ENCODE measurements around the gene GPHB5. TPM values are rescaled to one million over a fixed set of nuclear protein-coding genes. Genes with fewer than 3 reads are reported as not detected.

The GPHB5 gene
- total RNA-seq, 1 donor from 2014 or later = not detected

DNA sequence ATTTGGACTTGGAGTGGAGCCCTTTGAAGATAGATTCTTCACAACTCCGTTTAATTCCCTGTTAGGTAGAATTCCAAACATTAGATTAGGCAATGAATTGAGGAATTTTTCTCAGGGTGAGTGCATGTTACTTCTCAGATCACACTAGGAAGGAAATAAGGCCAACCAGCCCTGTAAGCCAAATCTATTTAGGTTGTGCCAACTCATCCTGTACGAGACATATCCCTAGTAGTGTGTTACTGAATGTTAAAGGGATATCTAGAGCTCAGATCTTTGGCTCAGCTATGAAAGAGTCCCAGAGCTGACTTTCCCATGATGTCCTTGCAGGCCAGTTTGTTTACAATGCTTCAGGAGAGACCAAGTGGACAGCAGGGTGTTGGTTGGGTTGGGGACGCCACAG, 45.6 kb downstream of the GPHB5 start:
- intact Hi-C loops (cut with DNase I) = loop anchor here (10.0 kb wide), 1 partner anchor 1098 kb away; no protein-coding TSS in a partner anchor
- no peak for DNase-seq (ENCODE audit: missing footprints)
- no peak for ATAC-seq

DNA sequence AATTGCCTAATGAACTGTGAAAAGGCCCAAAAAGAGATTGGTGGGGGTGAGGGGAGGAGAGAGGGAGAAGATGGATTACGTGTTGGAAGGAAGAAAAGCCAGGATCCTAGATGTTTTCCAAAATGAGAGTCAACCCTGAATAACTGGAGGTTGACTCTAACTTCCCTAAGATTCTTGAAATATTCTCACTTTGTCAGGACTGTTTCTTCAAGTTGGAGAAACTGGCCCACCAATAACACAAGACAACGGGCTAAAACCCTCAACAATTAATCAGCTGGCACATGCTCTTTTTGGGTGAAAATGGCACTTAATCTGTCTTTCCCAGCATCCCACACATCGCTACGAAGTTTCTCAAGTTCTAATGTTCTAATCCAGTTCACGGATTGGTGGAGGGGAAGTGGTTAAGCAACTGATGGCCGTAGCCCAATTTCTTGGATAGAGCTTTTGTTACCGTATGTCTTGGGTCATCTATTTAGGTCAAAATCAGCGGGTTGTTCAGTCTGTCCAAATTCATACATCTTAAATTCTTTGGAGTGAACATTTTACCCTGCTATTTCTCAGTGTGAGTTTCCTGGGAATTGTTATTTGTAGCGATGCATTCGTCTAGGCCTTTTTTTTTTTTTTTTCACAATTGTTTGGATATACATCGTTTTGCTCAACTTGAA, 49.0 kb downstream of the GPHB5 start:
- intact Hi-C loops (cut with DNase I) = loop anchor here (10.0 kb wide), 1 partner anchor 1095 kb away; no protein-coding TSS in a partner anchor
- DNase-seq (ENCODE audit: missing footprints) (no peak), ATAC-seq (no peak)

DNA sequence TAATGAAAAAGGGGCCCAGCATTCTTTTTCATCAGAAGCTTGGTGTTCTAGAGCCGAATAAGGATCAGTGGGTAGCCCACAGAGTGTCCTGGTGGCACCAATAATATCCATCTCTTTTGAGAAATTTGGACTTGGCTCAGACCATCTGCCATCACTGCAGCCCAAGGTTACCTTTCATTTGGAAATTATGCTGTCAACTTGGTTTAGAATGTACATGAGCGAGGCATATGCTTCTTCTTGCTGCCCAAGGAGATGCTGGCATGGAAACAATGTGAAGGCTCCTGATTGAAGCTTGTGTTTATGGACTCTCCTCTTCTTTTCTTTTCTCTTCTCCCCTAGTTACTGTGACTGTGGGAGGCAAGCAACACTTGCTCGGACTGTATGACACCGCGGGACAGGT, 50.0 kb downstream of the GPHB5 start:
- DNase-seq (ENCODE audit: missing footprints) = no peak
- ATAC-seq = no peak
- intact Hi-C loops (cut with DNase I) = no loop called here

DNA sequence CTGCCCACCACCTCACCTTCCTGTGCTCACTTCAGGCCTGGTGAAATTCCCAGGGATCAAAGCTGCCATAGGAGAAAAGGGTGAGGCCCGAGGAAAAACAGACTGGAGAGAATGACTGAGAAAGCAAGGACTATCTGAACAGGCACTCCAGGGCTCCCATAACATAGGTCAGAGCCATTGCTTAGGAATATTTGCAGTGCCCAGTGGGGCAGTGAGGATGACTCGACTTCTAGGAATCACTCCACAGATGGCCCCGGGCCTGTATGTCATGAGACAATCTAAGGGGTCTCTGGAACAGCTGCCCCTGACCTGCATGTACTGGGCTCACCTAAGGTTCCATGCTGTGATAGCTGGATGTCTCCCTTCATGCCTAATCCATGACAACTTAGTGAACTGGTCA, 51.6 kb downstream of the GPHB5 start:
- intact Hi-C loops (cut with DNase I) = no loop called here
- ATAC-seq = no peak

DNA sequence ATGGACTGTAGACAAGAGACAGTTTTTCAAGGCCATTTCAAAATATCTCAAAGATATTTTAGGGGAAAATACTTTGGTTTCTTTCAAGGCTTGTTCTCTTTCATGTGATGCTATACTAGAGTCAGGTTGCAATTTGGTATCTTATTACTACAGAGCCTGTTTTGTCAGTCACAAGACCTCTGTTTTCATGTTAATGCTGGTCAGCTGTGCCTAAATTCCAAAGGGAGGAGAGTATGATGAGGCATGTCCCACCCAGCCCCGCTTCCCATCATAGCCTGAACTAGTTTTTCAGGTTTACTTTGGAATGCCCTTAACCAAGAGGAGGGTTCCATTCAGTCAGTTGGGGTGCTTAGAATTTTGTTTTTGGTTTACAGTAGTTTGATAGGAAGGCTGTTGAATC, 52.6 kb downstream of the GPHB5 start:
- no peak for ATAC-seq
- DNase-seq (ENCODE audit: missing footprints) = no peak
- intact Hi-C loops (cut with DNase I) = no loop called here

More for the DNA sequence above, 51.6 kb downstream of the GPHB5 start:
- no peak for DNase-seq (ENCODE audit: missing footprints)

Other genes starting within 250 kb of the GPHB5 start
- 18.3 TPM for gene RHOJ, start 114.5 kb downstream of the GPHB5 start, total RNA-seq
- gene PPP2R5E, start 224.4 kb upstream of the GPHB5 start, total RNA-seq = 36.3 TPM